Left ventricle myocardium inferior (tissue), 1 donor: ENCODE data around the gene TPP2. TPM values are rescaled to one million over a fixed set of nuclear protein-coding genes. Genes with fewer than 3 reads are reported as not detected.
A peak's percentile ranks its signal among the peaks of the same experiment; 100 is the strongest.

Source experiments
- DNase-seq: peaks from one replicate; pipeline ENCODE4 v3.0.0-alpha.2; 2020
- H3K27ac ChIP-seq: fragments of 200-600 bp; replicated peaks from 2 replicates; pipeline ENCODE4 v1.8.0; 2021
- H3K27me3 ChIP-seq: fragments of 200-600 bp; 2 replicates; pipeline ENCODE4 v1.8.0; 2021; ENCODE audit warnings: low read depth
- H3K36me3 ChIP-seq: fragments of 200-600 bp; 2 replicates; pipeline ENCODE4 v1.8.0; 2021
- H3K4me1 ChIP-seq: fragments of 200-600 bp; 2 replicates; pipeline ENCODE4 v1.8.0; 2021
- H3K4me3 ChIP-seq: fragments of 200-600 bp; 2 replicates; pipeline ENCODE4 v1.8.0; 2021; ENCODE audit warnings: mild to moderate bottlenecking, moderate library complexity
- H3K9me3 ChIP-seq: fragments of 200-600 bp; replicated peaks from 2 replicates; pipeline ENCODE4 v1.8.0; 2021
- intact Hi-C: fragments of 100-400 bp; cut with micrococcal nuclease; formaldehyde crosslinking; loops from one replicate; pipeline ENCODE4 v1.11.0; 2022
- total RNA-seq: library from RNA; stranded (reverse); fragmentation: NEBNext Ultra II Directional; extraction: Animal tissue kit (Norgen Biotek cat#: 25700); gene quantifications from one replicate; pipeline ENCODE4 v1.2.1, GENCODE V29; 2021
- TF ChIP-seq, protein P1 (sequence below): fragments of 200-600 bp; IDR thresholded peaks from 2 replicates; pipeline ENCODE4 v1.8.0; 2021; ENCODE audit warnings: antibody characterized with exemption, mild to moderate bottlenecking, borderline replicate concordance
- donor health status: DM: no; HTN: yes; CAD: no; lungs with severe emphysema.

The TPP2 gene
- total RNA-seq, 1 donor from 2014 or later, result 29.0 TPM

DNA sequence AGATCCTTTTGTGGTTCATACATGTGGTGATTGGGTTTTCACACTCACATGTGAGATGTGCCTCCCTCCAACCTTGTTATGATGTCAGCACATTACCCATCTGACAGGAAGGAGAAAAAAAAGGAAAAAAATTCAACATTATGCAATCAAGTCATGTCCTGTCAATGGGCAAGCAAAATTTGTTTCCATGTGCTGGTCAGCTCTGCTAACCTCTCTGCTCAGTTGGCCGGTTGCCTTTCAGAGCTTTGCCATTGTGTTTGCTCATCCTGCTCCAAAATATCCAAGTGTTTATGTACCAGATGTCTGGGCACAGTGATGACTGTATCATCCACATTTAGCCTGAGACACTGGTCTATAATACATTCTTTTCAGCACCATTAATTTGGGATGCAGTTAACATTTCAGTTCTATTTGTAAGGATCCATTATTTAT is 125.0 kb downstream of the TPP2 start:
- no peak overlapping the region for H3K4me3 ChIP-seq
- H3K4me1 ChIP-seq, result no peaks in the 10 kb centered on the region
- intact Hi-C loops, result no loop called here
- TF ChIP-seq, protein P1, sequence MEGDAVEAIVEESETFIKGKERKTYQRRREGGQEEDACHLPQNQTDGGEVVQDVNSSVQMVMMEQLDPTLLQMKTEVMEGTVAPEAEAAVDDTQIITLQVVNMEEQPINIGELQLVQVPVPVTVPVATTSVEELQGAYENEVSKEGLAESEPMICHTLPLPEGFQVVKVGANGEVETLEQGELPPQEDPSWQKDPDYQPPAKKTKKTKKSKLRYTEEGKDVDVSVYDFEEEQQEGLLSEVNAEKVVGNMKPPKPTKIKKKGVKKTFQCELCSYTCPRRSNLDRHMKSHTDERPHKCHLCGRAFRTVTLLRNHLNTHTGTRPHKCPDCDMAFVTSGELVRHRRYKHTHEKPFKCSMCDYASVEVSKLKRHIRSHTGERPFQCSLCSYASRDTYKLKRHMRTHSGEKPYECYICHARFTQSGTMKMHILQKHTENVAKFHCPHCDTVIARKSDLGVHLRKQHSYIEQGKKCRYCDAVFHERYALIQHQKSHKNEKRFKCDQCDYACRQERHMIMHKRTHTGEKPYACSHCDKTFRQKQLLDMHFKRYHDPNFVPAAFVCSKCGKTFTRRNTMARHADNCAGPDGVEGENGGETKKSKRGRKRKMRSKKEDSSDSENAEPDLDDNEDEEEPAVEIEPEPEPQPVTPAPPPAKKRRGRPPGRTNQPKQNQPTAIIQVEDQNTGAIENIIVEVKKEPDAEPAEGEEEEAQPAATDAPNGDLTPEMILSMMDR, result no peak
- no peaks in the 10 kb centered on the region for H3K36me3 ChIP-seq
- H3K27ac ChIP-seq, result no peak overlapping the region
- no peaks in the 10 kb centered on the region for H3K9me3 ChIP-seq
- DNase-seq, result no peak
- no peaks in the 10 kb centered on the region for H3K27me3 ChIP-seq

DNA sequence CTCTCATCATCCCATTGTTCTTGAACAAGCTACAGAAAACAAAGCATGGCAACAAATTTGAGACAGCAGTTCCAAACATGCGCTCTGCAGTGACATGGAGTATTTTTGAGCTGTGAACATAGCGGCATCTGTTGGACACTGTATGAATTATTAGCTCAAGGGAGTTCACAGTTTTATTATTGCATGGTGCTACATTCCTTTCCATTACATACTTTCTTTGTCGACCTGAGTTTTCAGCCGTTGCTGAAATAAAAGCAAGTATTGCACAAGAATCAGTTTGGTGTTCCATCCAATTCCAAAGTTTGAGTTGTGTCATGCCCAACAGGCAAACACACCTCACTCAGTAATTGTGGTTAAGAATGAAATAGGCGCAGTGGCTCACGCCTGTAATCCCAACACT is 128.1 kb downstream of the TPP2 start:
- Histone ChIP-seq H3K9me3 (no peaks in the 10 kb centered on the region), H3K36me3 (no peaks in the 10 kb centered on the region), H3K27ac (no peak overlapping the region), H3K27me3 (no peaks in the 10 kb centered on the region), H3K4me3 (no peak overlapping the region), H3K4me1 (peaks cover 7% of the 10 kb centered on the region)
- no peak for DNase-seq
- TF ChIP-seq, protein P1, result peak; percentile 38
- intact Hi-C loops, result no loop called here

DNA sequence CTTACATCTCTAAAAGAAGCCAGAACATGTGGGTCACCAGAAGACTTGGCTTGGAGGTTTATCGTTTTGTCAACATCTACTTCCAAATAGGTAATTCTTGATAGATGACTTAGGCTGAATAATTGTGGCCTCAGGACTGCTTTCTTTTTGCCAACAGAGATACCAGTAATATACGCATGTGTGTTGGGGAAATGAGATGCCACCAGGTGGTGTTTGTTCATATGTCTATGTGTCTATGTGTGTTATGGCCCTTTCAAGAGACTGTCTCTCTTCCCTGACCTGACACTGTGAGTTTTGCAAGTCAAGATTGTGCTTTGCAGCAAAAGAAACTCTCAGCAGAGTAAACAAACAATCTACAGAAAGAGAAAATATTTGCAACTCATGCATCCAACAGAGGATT is 129.6 kb downstream of the TPP2 start:
- TF ChIP-seq, protein P1, result no peak
- H3K4me3 ChIP-seq, result no peak overlapping the region
- peaks cover 6% of the 10 kb centered on the region for H3K9me3 ChIP-seq
- intact Hi-C loops, result no loop called here
- no peaks in the 10 kb centered on the region for H3K27me3 ChIP-seq
- DNase-seq, result no peak
- peaks cover 14% of the 10 kb centered on the region for H3K4me1 ChIP-seq
- H3K27ac ChIP-seq, result no peak overlapping the region
- H3K36me3 ChIP-seq, result no peaks in the 10 kb centered on the region

Other genes starting within 250 kb of the TPP2 start
- gene FGF14, start 194.9 kb upstream of the TPP2 start, total RNA-seq, result 2.9 TPM
- gene METTL21C, start 98.1 kb downstream of the TPP2 start, total RNA-seq, result not detected
- gene TEX30, start 176.8 kb downstream of the TPP2 start, total RNA-seq, result 8.1 TPM
- 3.4 TPM for gene POGLUT2, start 202.0 kb downstream of the TPP2 start, total RNA-seq
- gene BIVM, start 202.1 kb downstream of the TPP2 start, total RNA-seq, result 37.5 TPM
- gene ERCC5, start 249.0 kb downstream of the TPP2 start, total RNA-seq, result 30.4 TPM